ENCODE measurements around the gene DTX1.

The DTX1 gene

GRCh38 chr12:113071135-113072112 is 14.9 kb downstream of the DTX1 start:
- DNase-seq (ENCODE audit: low read depth): no peak

GRCh38 chr12:113072136-113072535 is 15.6 kb downstream of the DTX1 start:
- no peak for DNase-seq (ENCODE audit: low read depth)

GRCh38 chr12:113073586-113073985 is 17.1 kb downstream of the DTX1 start:
- DNase-seq (ENCODE audit: low read depth): no peak

GRCh38 chr12:113075137-113075683 is 18.7 kb downstream of the DTX1 start:
- no peak for DNase-seq (ENCODE audit: low read depth)

GRCh38 chr12:113077057-113077858 is 20.7 kb downstream of the DTX1 start:
- DNase-seq (ENCODE audit: low read depth): no peak

GRCh38 chr12:113077859-113078255 is 21.3 kb downstream of the DTX1 start:
- no peak for DNase-seq (ENCODE audit: low read depth)

- DNase-seq (ENCODE audit: low read depth): no peak
Observed at GRCh38 chr12:113081873-113082272, 25.3 kb downstream of the DTX1 start.

- no peak for DNase-seq (ENCODE audit: low read depth)
Observed at GRCh38 chr12:113082486-113083148, 26.1 kb downstream of the DTX1 start.

- no peak for DNase-seq (ENCODE audit: low read depth)
Observed at GRCh38 chr12:113083863-113084435, 27.4 kb downstream of the DTX1 start.

- DNase-seq (ENCODE audit: low read depth): no peak
Observed at GRCh38 chr12:113086249-113087164, 30.0 kb downstream of the DTX1 start.

- no peak for DNase-seq (ENCODE audit: low read depth)
Observed at GRCh38 chr12:113087193-113087592, 30.7 kb downstream of the DTX1 start.

- no peak for DNase-seq (ENCODE audit: low read depth)
Observed at GRCh38 chr12:113088037-113088436, 31.5 kb downstream of the DTX1 start.

- DNase-seq (ENCODE audit: low read depth): no peak
Observed at GRCh38 chr12:113088971-113089756, 32.6 kb downstream of the DTX1 start.

GRCh38 chr12:113089839-113090238 is 33.3 kb downstream of the DTX1 start:
- DNase-seq (ENCODE audit: low read depth): no peak

GRCh38 chr12:113090740-113091139 is 34.2 kb downstream of the DTX1 start:
- no peak for DNase-seq (ENCODE audit: low read depth)

GRCh38 chr12:113091506-113091905 is 35.0 kb downstream of the DTX1 start:
- no peak for DNase-seq (ENCODE audit: low read depth)

- no peak for DNase-seq (ENCODE audit: low read depth)
Observed at GRCh38 chr12:113092607-113093408, 36.3 kb downstream of the DTX1 start.

GRCh38 chr12:113093409-113094101 is 37.0 kb downstream of the DTX1 start:
- no peak for DNase-seq (ENCODE audit: low read depth)

Data from GM04504 (cell line).